ENCODE measurements around the gene NSG1.

DNA sequence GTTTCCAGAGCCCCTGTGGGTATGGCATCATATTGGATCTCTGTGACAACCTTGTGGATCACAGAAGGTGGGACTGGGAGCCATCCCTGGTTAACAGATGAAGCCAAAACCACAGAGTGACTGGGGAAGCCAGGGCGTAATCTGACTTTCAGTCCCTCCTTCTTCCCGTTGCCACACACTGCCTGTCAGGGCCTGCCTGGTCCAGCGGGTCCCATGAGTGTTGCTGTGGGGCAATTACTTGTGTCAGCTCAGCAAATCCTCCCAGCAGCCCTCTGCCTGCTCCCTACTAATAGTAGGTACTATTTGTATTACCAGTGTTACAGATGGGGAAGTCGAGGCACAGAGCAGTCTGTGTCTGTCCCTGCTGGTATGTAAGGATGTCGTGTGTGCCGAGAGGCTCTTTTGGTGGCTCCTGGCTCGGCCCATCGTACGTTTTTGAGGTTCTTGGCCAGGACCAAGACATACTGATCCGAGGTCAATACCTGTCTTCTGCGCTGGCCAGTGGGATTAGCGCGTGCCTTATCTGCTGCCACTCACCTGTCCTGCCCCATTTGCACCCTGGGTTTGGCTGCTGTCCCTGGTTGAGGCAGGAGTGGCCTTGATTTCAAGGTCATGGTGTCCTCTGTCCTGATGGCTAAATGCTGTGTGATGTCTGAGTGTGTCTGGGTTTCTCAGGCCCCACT lies 5.7 kb downstream of the NSG1 start:
- no peak for TF ChIP-seq POLR2A (IDR thresholded peaks at IDR 0.05; ENCODE audit: low read depth, low read length)
- no peak for TF ChIP-seq POLR2AphosphoS5 (IDR thresholded peaks at IDR 0.05; ENCODE audit: low read depth, low read length)
- no peak for TF ChIP-seq TAF1 (IDR thresholded peaks at IDR 0.05; ENCODE audit: low read depth, low read length)
- no peak for TF ChIP-seq PAX5 (IDR thresholded peaks at IDR 0.05; ENCODE audit: insufficient read depth, low read length, severe bottlenecking)

Measured in GM12891 (cell line).